Daoy (cell line): ENCODE data around the gene NOTCH1. TPM values are rescaled to one million over a fixed set of nuclear protein-coding genes. Genes with fewer than 3 reads are reported as not detected.

Experiments
- DNase-seq: peaks from one replicate; pipeline ENCODE4 v3.0.0-alpha.2; 2015; ENCODE audit warnings: low read depth
- total RNA-seq: library from RNA; depleted of rRNA; stranded (reverse); fragments of >200 nt; shearing (Covaris generic); gene quantifications from 2 replicates; pipeline ENCODE4 v1.2.3, GENCODE V29; 2014

NOTCH1 gene
- total RNA-seq, 1 experiment from 2014 or later = 8.7 TPM

- DNase-seq = no peak
These were observed 220 bp downstream of the NOTCH1 start for GRCh38 chr9:136545692-136545964.

GRCh38 chr9:136544964-136545691 is 720 bp downstream of the NOTCH1 start:
- peak; percentile 29 for DNase-seq

- peak; percentile 42 for DNase-seq
These were observed 1.3 kb downstream of the NOTCH1 start for GRCh38 chr9:136544548-136544963.

GRCh38 chr9:136543830-136544547 is 1.9 kb downstream of the NOTCH1 start:
- no peak for DNase-seq

GRCh38 chr9:136543280-136543679 is 2.6 kb downstream of the NOTCH1 start:
- DNase-seq = no peak

GRCh38 chr9:136542241-136543040 is 3.4 kb downstream of the NOTCH1 start:
- no peak for DNase-seq

- DNase-seq = no peak
These were observed 4.1 kb downstream of the NOTCH1 start for GRCh38 chr9:136541709-136542108.

- no peak for DNase-seq
These were observed 4.7 kb downstream of the NOTCH1 start for GRCh38 chr9:136541179-136541578.

- DNase-seq = peak; percentile 77
These were observed 6.1 kb downstream of the NOTCH1 start for GRCh38 chr9:136539427-136540421.

- no peak for DNase-seq
These were observed 7.0 kb downstream of the NOTCH1 start for GRCh38 chr9:136538599-136539426.

GRCh38 chr9:136537896-136538598 is 7.8 kb downstream of the NOTCH1 start:
- peak; percentile 33 for DNase-seq

- no peak for DNase-seq
These were observed 8.4 kb downstream of the NOTCH1 start for GRCh38 chr9:136537411-136537810.

- no peak for DNase-seq
These were observed 9.1 kb downstream of the NOTCH1 start for GRCh38 chr9:136536721-136537241.

GRCh38 chr9:136536051-136536720 is 9.7 kb downstream of the NOTCH1 start:
- no peak for DNase-seq

- no peak for DNase-seq
These were observed 10.8 kb downstream of the NOTCH1 start for GRCh38 chr9:136535070-136535469.

- DNase-seq = no peak
These were observed 11.5 kb downstream of the NOTCH1 start for GRCh38 chr9:136534366-136534765.

- DNase-seq = peak; percentile 54
These were observed 12.1 kb downstream of the NOTCH1 start for GRCh38 chr9:136533775-136534157.

- no peak for DNase-seq
These were observed 12.8 kb downstream of the NOTCH1 start for GRCh38 chr9:136532799-136533774.
